Trophoblast cell (in vitro differentiated cells and primary cell): ENCODE results near the gene AZU1.

Experiments used
- DNase-seq, 2 donors: peaks; one replicate each; pipeline ENCODE4 v3.0.0-alpha.2; 2016
- H2AFZ ChIP-seq: 2 replicates; pipeline ENCODE4 v1.6.1; 2013; ENCODE audit warnings: low read length, moderate library complexity, mild to moderate bottlenecking; ENCODE audit not compliant: insufficient read depth, poor library complexity
- H2AK5ac ChIP-seq: 2 replicates; pipeline ENCODE4 v1.6.1; 2013; ENCODE audit warnings: mild to moderate bottlenecking, low read length
- H2BK120ac ChIP-seq: 2 replicates; pipeline ENCODE4 v1.6.1; 2013; ENCODE audit warnings: low read length, mild to moderate bottlenecking, moderate library complexity; ENCODE audit not compliant: insufficient read depth, poor library complexity
- H2BK12ac ChIP-seq: 2 replicates; pipeline ENCODE4 v1.6.1; 2013; ENCODE audit warnings: mild to moderate bottlenecking, low read length, moderate library complexity
- H2BK5ac ChIP-seq: 2 replicates; pipeline ENCODE4 v1.6.1; 2013; ENCODE audit warnings: low read length, low read depth, moderate library complexity, mild to moderate bottlenecking; ENCODE audit not compliant: poor library complexity
- H3K14ac ChIP-seq: 2 replicates; pipeline ENCODE4 v1.6.1; 2013; ENCODE audit warnings: mild to moderate bottlenecking, low read length
- H3K18ac ChIP-seq: 2 replicates; pipeline ENCODE4 v1.6.1; 2013; ENCODE audit warnings: mild to moderate bottlenecking, low read length
- H3K23ac ChIP-seq: 2 replicates; pipeline ENCODE4 v1.6.1; 2013; ENCODE audit warnings: low read length
- H3K27ac ChIP-seq: 2 replicates; pipeline ENCODE4 v1.5.1; 2013; ENCODE audit warnings: low read depth, mild to moderate bottlenecking, inconsistent platforms, low read length, moderate library complexity
- H3K27me3 ChIP-seq: 2 replicates; pipeline ENCODE4 v1.6.1; 2013; ENCODE audit warnings: inconsistent platforms, mild to moderate bottlenecking, low read length, moderate library complexity; ENCODE audit not compliant: insufficient read depth
- H3K36me3 ChIP-seq, 2 experiments: 1 replicate in 1 of 2; 2 replicates in 1 of 2; pipeline ENCODE4 v1.6.1; 2013; ENCODE audit warnings: low read length in 2 of 2, mild to moderate bottlenecking in 2 of 2, moderate library complexity in 1 of 2; ENCODE audit not compliant: insufficient read depth in 2 of 2, control insufficient read depth in 1 of 2
- H3K4ac ChIP-seq: 2 replicates; pipeline ENCODE4 v1.6.1; 2013; ENCODE audit warnings: low read depth, mild to moderate bottlenecking, low read length, moderate library complexity
- H3K4me1 ChIP-seq, 2 experiments: 1 replicate in 1 of 2; 2 replicates in 1 of 2; pipeline ENCODE4 v1.6.1; 2013; ENCODE audit warnings: low read length in 2 of 2, mild to moderate bottlenecking in 2 of 2, moderate library complexity in 1 of 2; ENCODE audit not compliant: insufficient read depth in 2 of 2, control insufficient read depth in 1 of 2
- H3K4me2 ChIP-seq: 2 replicates; pipeline ENCODE4 v1.6.1; 2013; ENCODE audit warnings: inconsistent platforms, mild to moderate bottlenecking, low read length, moderate library complexity
- H3K4me3 ChIP-seq: 2 replicates; pipeline ENCODE4 v1.5.1; 2013; ENCODE audit warnings: mild to moderate bottlenecking, low read depth, low read length, inconsistent platforms
- H3K79me1 ChIP-seq: one replicate; pipeline ENCODE4 v1.6.1; 2013; ENCODE audit warnings: low read length
- H3K79me2 ChIP-seq: 2 replicates; pipeline ENCODE4 v1.6.1; 2013; ENCODE audit warnings: low read length, mild to moderate bottlenecking; ENCODE audit not compliant: control insufficient read depth, insufficient read depth, poor library complexity
- H3K9ac ChIP-seq: 2 replicates; pipeline ENCODE4 v1.6.1; 2013; ENCODE audit warnings: mild to moderate bottlenecking, low read length
- H3K9me3 ChIP-seq: 2 replicates; pipeline ENCODE4 v1.6.1; 2013; ENCODE audit warnings: low read depth, mild to moderate bottlenecking, control low read depth, inconsistent platforms, low read length; ENCODE audit not compliant: insufficient read depth
- H4K12ac ChIP-seq: 2 replicates; pipeline ENCODE4 v1.6.1; 2013; ENCODE audit warnings: low read depth, mild to moderate bottlenecking, low read length, moderate library complexity
- H4K8ac ChIP-seq: 2 replicates; pipeline ENCODE4 v1.6.1; 2013; ENCODE audit warnings: low read depth, mild to moderate bottlenecking, low read length, moderate library complexity
- H4K91ac ChIP-seq: one replicate; pipeline ENCODE4 v1.6.1; 2013; ENCODE audit warnings: low read depth, mild to moderate bottlenecking, low read length, moderate library complexity
- WGBS: extraction: QIAGEN DNeasy Blood & Tissue Kit; methylation state at CpG from one replicate; pipeline ENCODE4 v1.1.7; 2013; ENCODE audit warnings: missing lambda C conversion rate; ENCODE audit not compliant: insufficient read length, insufficient coverage; ENCODE audit errors: extremely low coverage; 5-methylcytosine and 5-hydroxymethylcytosine counted together

The AZU1 gene

DNA sequence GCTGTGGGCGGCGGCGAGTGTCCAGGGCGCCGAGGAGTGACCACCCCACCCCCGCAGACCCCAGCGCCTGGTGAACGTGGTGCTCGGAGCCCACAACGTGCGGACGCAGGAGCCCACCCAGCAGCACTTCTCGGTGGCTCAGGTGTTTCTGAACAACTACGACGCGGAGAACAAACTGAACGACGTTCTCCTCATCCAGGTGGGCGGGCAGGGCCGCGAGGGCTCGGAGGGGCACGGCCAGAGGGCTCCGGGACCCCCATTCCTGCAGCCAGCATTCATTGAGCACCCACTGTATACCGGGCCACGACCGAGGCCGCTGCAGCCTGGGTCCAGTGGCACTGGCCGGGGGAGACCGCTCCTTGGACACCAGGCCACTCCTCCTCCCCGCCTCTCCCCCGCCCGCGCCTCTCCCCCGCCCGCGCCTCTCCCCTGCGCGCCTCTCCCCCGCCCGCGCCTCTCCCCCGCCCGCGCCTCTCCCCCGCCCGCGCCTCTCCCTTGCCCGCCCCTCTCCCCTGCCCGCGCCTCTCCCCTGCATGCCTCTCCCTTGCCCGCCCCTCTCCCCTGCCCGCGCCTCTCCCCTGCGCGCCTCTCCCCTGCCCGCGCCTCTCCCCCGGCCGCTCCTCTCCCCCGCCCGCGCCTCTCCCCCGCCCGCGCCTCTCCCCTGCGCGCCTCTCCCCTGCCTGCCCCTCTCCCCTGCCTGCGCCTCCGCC is 16.4 kb downstream of the AZU1 start:
- H4K8ac ChIP-seq, result no peak overlapping the region
- no peak overlapping the region for H3K9ac ChIP-seq
- no peak overlapping the region for H3K4me3 ChIP-seq
- peaks cover 2 to 4% of the 10 kb centered on the region in 2 experiments for H3K4me1 ChIP-seq
- no peaks in the 10 kb centered on the region for H3K36me3 ChIP-seq
- H4K91ac ChIP-seq, result no peak overlapping the region
- H3K18ac ChIP-seq, result no peak overlapping the region
- no peak overlapping the region for H4K12ac ChIP-seq
- H3K27me3 ChIP-seq, result peaks cover 18% of the 10 kb centered on the region
- WGBS, result no CpG with 5 or more reads among the region's 70 CpGs
- H3K27ac ChIP-seq, result no peak overlapping the region
- H3K9me3 ChIP-seq, result peaks cover 6% of the 10 kb centered on the region
- H3K79me2 ChIP-seq, result no peaks in the 10 kb centered on the region
- no peak overlapping the region for H3K23ac ChIP-seq
- no peak overlapping the region for H3K4ac ChIP-seq
- H3K4me2 ChIP-seq, result no peak overlapping the region
- no peak overlapping the region for H2AFZ ChIP-seq
- H2AK5ac ChIP-seq, result no peak overlapping the region
- no peaks in the 10 kb centered on the region for H3K79me1 ChIP-seq
- no peak overlapping the region for H3K14ac ChIP-seq
- H2BK120ac ChIP-seq, result no peak overlapping the region
- DNase-seq, result no peak
- H2BK12ac ChIP-seq, result no peak overlapping the region
- no peak overlapping the region for H2BK5ac ChIP-seq

DNA sequence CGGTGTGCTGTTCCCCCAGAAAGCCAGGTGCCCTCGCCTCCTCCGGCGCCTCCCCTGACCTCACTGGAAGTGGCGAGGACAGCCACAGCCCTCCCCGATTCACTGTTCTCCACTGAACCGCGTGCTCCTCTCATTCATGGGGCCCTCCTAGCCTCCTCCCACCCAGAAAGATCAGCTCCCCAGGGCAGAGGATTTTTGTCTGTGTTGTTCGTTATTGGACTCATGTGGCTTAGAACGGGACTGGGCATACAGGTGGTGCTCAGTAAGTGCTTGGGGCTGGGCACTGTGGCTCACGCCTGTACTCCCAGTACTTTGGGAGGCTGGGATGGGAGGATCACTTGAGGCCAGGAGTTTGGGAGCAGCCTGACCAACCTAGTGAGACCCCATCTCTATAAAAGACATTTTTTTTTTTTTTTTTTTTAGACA is 16.9 kb downstream of the AZU1 start:
- Histone ChIP-seq H3K18ac (no peak overlapping the region), H3K9me3 (peaks cover 6% of the 10 kb centered on the region), H3K27ac (no peak overlapping the region), H2BK12ac (no peak overlapping the region), H2AFZ (no peak overlapping the region), H2BK120ac (no peak overlapping the region), H3K4me1 (peaks cover 2 to 4% of the 10 kb centered on the region in 2 experiments), H3K14ac (no peak overlapping the region), H3K79me1 (no peaks in the 10 kb centered on the region), H3K4ac (no peak overlapping the region), H3K79me2 (no peaks in the 10 kb centered on the region), H2BK5ac (no peak overlapping the region), H3K9ac (no peak overlapping the region), H3K27me3 (peaks cover 18% of the 10 kb centered on the region), H4K12ac (no peak overlapping the region), H2AK5ac (no peak overlapping the region), H4K91ac (no peak overlapping the region), H3K36me3 (no peaks in the 10 kb centered on the region), H3K23ac (no peak overlapping the region), H4K8ac (no peak overlapping the region), H3K4me2 (no peak overlapping the region), H3K4me3 (no peak overlapping the region)
- DNase-seq, result no peak
- no CpG with 5 or more reads among the region's 11 CpGs for WGBS

DNA sequence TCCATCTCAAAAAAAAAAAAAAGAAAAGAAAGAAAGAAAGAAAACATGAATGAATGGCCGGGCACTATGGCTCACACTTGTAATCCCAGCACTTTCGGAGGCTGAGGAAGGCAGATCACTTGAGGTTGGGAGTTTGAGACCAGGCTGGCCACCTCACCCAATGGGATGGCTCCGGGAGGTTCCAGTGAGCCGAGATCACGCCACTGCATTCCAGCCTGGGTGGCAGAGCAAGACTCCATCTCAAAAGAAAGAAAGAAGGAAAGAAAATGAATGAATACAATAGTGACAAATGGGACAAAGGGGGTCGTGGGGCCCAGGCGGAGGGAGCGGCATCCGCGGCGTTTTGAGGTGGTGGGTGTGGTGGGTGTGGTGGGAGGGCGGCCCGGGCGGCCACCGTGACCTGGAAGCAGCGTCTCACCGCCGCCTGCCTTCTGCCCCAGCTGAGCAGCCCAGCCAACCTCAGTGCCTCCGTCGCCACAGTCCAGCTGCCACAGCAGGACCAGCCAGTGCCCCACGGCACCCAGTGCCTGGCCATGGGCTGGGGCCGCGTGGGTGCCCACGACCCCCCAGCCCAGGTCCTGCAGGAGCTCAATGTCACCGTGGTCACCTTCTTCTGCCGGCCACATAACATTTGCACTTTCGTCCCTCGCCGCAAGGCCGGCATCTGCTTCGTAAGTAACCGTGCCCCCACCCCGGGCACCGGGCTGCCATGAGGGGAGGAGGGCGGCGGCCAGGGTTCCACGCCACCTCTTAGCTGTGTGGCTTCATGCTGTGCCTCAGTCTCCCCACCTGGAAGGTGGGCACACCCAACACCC is 18.3 kb downstream of the AZU1 start:
- no peak overlapping the region for H2BK12ac ChIP-seq
- H3K27ac ChIP-seq, result no peak overlapping the region
- H4K12ac ChIP-seq, result no peak overlapping the region
- peaks cover 4 to 7% of the 10 kb centered on the region in 2 experiments for H3K4me1 ChIP-seq
- peaks cover 18% of the 10 kb centered on the region for H3K27me3 ChIP-seq
- no peak overlapping the region for H3K4ac ChIP-seq
- no CpG with 5 or more reads among the region's 37 CpGs for WGBS
- no peak overlapping the region for H4K91ac ChIP-seq
- H3K18ac ChIP-seq, result no peak overlapping the region
- no peak overlapping the region for H2BK120ac ChIP-seq
- no peaks in the 10 kb centered on the region for H3K79me2 ChIP-seq
- no peak overlapping the region for H2BK5ac ChIP-seq
- DNase-seq, result no peak
- no peaks in the 10 kb centered on the region for H3K79me1 ChIP-seq
- no peak overlapping the region for H4K8ac ChIP-seq
- no peak overlapping the region for H2AFZ ChIP-seq
- no peak overlapping the region for H2AK5ac ChIP-seq
- H3K36me3 ChIP-seq, result no peaks in the 10 kb centered on the region
- no peak overlapping the region for H3K4me2 ChIP-seq
- peak overlapping the region; percentile 20 for H3K4me3 ChIP-seq
- H3K9me3 ChIP-seq, result peaks cover 3% of the 10 kb centered on the region
- no peak overlapping the region for H3K23ac ChIP-seq
- no peak overlapping the region for H3K14ac ChIP-seq
- H3K9ac ChIP-seq, result no peak overlapping the region

DNA sequence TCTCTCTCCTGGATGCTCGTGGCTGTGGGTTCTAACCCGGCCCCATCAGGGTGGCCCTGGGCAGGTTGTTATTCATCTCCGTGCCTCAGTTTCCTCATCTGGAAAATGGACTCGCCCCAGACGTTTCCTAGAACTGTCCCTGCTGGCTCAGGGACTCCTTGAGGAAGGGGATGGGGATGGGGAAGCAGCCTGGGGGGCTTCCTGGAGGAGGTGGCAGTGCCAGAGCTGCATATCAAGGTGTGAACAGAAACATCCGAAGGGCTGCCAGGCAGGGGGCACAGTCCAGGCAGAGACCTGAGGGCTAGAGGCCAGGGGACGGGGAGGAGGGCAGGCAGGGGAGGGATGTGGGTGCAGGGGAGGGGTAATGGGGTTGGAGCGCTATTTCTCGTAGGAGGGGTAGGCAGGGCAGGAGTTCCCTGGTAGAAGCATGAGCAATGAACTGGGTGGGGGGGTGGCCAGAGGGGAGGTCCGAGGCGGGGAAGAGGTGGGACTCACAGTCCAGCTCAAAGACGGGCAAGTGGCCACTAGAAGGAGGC is 20.8 kb downstream of the AZU1 start:
- no peak for DNase-seq
- Histone ChIP-seq H3K4me3 (no peak overlapping the region), H3K4ac (no peak overlapping the region), H3K18ac (no peak overlapping the region), H3K4me1 (peaks cover 4 to 5% of the 10 kb centered on the region in 2 experiments), H2AK5ac (no peak overlapping the region), H3K27ac (no peak overlapping the region), H2BK5ac (no peak overlapping the region), H3K9me3 (peaks cover 2% of the 10 kb centered on the region), H4K12ac (no peak overlapping the region), H4K8ac (no peak overlapping the region), H3K27me3 (peaks cover 9% of the 10 kb centered on the region), H3K9ac (no peak overlapping the region), H3K79me1 (no peaks in the 10 kb centered on the region), H3K79me2 (no peaks in the 10 kb centered on the region), H2BK120ac (no peak overlapping the region), H2AFZ (no peak overlapping the region), H3K14ac (no peak overlapping the region), H3K36me3 (no peaks in the 10 kb centered on the region), H2BK12ac (no peak overlapping the region), H3K4me2 (no peak overlapping the region), H4K91ac (no peak overlapping the region), H3K23ac (no peak overlapping the region)
- no CpG with 5 or more reads among the region's 12 CpGs for WGBS
